G401.6 (cell line): Measurements from ENCODE around the gene HABP4.
A peak's percentile ranks its signal among the peaks of the same experiment; 100 is the strongest.
"Not testable (repeated sequence)": the region's sequence is repeated elsewhere in the genome, so short reads cannot be mapped to it uniquely, and the experiment has no call there.

Source experiments
- FAIRE-seq: peaks from 2 replicates; lab custom pipeline; 2012; peaks lifted over from hg19 to GRCh38; lab: Jason Lieb, UNC

HABP4 gene

DNA sequence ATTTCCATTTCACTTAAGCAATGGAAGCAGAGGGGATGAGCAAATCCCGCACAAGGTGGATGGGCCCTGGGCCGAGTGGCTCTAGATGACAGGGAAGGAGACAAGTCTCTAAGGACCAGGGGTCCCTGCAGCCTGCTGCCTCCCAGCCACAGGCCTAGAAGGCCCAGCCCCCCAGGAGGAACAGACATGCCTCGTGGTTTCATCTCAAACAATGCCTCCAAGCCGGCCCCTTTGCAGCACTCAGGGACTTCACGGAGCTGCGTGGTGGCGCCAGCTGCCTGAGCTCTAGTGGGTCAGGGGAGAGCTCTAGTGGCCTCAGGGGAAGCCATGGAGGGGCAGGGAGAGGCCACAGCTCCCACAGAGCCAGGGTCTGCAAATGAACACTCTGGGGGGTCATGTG lies 48.8 kb downstream of the HABP4 start:
- FAIRE-seq, result no peak

DNA sequence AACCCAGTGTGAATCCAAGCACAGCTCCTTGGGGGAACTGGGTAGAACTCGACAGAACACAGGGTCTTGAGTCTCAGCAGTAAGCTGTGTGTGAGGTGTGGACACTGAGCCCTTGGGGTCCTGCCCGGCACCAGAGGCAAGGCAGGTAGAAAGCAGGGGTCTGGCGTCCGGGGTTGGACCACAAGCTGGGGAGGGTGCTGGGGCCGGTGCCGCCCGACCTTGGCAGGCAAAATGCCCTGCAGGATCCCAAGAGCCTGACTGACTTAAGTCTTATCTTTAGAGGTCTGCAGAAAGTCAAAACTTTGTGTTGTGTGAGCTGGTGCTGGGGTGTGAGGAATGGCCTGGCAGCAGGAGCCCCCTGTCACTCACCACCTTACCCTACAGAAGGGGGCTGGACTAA lies 49.3 kb downstream of the HABP4 start:
- FAIRE-seq, result no peak

DNA sequence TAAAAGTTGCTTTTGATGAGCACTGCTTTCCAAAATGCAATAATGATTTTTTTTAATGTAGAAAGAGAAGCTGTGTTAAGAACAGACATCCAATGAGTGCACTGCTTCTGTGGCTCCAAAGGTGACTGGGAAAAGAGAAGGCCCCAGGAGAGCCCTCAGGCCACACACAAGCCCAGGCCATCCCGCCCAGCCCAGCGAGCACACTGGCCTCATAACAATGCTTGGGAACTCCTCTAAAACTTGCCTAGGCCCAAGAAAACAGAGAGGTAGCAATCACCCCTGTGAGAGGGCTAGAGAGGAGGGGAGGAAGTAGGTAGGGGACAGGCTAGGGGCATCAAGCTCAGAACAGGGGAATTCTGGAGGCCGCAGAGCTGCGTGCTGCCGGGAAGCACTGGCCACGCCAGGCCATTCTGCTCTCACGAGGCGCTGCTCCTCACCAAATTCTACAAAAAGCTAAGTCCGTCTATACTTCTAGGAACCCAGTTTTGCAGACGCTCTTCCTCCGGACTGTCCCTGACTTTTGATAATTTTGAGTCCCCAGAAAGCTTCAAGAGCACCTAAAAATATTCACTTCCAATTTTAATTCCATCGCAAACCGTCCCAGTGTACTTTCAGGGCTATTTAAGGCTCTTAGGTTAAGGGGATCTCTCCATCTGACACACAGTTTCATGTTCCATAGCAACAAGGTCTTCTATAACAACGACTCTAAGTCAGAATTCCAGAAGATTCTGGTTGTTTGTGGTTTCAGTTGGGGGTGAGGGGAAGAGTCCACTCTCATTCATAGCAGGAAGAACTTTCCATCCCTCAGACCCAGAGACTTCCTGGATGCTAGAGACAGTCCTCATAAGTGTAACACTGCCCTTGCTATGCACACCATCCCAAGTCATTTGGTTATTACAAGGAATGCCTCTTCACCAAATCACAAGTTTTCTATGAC lies 51.0 kb downstream of the HABP4 start:
- FAIRE-seq, result no peak

DNA sequence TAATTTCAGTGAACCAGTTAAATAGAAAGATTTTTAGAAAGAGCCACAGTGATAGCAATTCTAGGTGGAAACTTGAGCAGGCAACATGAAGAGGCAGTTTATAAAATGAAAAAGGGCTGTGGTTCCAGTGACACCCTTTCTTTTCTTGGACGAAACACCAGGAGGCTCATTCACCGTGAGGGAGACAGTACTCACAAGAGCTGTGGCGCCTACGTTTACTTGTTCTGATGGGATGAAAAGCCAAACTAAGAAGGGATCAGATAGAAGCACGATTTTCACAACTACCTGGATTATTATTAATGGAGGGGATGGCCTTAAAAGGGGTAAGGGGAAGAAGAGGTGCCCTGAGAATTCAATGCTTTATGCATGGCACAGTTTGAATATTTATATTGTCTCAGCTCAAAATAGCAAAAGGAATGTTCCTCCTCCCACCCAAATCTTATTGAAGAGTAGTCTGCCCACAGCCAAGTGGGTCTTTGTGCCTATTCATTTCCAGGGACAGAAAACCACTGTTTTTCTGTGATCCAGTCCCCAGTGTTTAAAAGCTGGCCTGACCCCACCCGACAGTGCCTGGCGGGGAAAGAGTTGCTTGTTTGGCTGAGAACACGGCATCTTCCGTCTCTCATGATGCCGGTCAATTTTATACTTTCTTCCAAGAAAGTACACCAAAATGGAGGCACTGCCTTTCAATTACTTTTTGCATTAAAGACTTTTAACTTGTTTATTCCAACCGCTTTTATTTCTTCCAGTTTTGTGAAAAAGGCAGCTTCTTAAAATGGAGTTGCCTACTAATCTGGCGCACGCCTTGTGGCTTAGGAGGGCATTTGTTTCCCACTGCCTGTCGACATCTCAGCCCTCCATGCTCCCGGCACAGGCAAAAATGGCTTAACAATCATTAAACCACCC lies 51.9 kb downstream of the HABP4 start:
- FAIRE-seq, result no peak

DNA sequence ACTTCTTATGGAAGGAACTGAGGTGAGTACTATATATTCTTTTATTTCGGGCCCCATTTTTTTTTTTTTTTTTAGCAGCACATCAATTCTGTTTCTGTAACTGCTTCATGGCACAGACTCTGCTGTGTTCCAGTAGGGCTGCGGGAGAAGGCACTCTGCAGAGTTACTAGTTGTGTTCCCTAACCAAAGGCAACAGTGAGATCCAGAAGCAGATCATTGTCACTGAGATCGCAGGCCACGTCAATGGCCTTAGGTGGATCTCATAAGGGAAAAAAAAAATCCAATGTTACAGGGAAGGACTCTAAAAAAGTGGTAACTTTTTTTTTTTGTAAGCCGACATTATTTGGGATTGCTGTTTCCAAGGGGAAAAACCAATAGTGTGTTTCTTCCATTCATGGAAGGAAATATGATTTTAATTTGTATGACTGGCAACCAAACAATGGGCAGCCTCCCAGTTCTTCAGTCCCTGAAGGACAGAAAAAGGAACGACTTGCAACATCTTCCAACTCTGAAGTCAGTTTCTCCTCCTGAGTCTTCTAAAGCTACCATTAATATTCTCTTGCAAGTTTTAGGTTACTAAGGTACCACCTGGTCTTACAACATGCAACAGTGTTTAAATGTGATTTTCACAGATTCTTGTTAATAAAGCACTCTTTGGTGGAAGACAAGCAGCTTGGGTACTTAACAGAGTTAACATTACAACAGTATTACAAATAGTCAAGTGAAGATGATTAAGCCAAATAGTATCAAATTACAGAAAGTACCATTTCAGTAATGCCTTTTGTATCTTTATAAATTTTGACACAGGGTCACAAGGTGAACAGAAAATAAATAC lies 52.8 kb downstream of the HABP4 start:
- peak; percentile 54 for FAIRE-seq

DNA sequence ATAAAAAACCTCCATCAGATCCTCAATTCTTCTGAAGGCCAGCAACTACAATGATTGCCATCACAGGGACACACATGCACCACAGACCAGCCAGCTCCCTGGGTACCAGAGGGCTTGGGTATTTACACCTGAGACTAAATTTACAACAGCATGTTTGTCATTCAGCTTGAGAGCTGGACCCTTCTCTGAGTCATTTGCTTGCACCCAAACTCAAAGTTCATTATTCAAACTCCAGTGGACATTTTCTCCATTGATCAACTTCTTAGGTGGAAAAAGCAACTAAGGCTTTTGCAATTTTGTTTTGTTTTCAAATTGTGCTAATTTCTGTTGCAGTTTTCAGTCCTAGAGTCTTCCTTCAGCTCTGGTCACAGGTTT lies 53.4 kb downstream of the HABP4 start:
- not testable (repeated sequence) for FAIRE-seq

DNA sequence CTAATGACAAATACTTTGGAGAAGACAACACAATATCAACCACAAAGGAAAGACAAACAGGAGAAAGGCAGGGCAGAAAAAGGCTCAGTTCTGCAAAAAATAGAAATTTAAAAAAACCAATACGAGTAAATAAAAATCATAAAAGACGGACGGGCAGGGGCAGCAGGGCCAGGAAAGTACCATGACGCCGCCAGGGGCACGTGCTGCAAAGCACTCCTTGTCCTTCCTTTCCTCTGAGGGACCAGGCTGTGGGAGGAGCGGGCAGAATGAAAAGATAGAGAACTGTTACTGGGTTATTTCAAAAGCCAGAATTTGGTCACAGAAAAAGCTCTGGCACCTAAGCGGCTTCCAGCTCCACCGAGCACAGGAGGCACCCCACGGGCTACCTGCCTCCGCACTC lies 53.9 kb downstream of the HABP4 start:
- FAIRE-seq, result no peak

DNA sequence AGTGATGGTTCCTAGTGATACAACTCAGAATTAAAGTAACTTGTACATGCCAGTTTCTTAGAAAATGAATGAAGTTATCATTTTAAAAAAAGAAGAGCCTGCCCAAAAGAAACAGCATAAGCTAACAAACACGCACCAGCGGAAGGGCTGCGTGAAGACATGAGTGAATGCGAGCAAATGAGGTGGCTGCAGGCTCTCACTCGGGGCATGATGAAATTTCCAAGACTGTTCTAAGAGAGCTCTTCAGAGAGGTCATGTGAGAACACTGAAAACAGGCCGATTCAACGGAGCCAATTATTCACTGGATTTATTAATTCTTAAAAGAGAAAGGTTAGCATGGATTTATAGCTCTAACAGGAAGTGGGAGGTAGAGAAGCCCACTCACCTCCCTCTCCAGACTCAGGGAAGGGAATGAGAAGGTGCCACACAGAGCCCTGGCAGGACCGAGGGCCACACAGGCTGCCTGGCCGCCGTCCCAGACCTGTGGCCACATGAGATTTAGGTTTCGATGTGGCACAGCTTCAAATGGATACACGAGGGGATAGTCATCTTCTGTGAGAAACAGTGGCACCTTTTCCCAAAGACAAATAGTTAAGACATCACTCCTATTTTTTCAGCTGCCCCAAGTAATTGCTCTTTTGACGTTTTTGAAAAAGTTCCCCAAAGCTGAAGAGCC lies 55.5 kb downstream of the HABP4 start:
- FAIRE-seq, result no peak

DNA sequence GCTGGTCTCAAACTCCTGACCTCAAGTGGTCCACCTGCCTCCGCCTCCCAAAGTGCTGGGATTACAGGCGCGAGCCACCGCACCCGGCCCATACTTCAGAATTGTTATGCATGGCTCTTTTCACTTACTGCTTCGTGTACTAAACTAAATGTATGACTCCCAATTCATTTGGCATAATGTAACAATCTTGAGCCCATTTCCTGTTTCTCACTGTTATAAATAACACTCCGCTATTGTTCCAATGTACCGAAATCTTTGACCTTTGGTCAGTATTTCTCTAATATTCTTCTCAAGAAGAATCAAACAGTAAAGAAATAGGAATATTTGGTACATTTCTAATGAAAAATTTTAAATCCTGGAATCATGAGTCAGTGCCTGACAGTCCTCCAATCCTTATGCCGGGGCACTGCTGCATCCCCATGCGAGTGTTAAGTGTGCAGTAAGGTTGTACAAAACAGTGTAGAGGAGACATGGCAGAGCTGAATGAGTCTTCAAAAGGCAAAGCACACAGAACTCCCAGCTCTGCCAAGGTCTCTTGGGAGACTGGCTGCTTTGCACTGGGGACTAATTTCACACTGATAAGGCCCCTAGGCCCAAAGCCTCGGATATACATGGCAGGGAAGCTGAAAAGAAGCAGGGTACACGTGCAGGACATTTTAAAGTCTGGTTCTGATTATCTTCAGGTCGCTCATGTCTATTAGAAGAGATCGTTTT lies 58.4 kb downstream of the HABP4 start:
- no peak for FAIRE-seq

DNA sequence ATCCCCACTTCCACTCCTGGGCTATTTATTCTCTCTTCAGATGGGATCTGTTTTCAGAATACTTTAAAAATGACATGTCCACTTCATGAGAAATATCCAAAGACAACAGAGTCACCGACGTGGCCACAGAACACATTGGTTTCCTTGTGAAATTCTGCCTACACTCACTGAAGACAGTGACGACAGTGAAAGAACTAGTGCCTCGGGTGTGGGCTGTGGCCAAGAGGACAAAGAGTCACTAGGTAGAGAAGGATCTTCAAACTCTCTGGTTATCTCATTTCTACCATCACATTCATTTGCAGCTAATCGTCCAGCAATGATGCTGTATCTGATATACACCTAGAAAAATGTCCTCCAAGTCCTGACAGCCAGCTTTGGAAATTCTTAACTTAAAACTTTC lies 59.1 kb downstream of the HABP4 start:
- FAIRE-seq, result no peak

DNA sequence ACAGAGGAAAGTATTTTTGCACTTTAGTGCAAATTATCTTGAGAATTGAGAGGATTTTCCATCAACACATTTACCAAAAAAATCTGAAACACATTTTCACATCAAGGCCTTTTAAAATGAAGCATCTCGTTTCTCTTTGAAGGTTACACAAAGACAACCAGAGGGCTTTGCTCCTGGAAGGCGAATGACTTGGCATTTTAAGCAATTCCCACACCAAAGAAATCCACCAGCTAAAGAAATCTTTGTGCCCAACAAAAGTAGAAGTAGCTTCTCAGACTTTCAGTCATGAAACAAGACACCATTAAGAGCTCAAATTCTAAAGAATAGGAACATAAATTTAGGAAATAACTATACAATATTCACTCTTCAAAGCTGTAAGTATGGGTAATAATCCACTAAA lies 59.9 kb downstream of the HABP4 start:
- no peak for FAIRE-seq

DNA sequence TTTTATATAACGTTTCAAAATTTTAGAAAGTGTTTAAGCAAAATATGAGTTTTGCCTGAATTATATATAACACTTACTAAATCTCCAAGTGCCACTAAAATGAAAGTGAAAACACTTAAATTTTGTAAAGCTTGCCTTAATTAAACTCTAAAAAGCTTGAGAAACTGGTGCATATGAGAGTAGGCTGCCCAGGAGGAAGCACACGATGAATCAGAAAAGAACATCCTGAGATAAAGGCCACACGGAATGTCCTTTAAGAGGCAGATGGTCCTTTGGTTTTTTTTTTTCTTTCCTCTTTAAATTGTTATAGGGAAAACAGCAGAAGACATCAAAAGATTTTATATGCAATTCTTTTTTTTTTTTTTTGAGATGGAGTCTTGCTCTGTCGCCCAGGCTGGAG lies 60.3 kb downstream of the HABP4 start:
- no peak for FAIRE-seq

DNA sequence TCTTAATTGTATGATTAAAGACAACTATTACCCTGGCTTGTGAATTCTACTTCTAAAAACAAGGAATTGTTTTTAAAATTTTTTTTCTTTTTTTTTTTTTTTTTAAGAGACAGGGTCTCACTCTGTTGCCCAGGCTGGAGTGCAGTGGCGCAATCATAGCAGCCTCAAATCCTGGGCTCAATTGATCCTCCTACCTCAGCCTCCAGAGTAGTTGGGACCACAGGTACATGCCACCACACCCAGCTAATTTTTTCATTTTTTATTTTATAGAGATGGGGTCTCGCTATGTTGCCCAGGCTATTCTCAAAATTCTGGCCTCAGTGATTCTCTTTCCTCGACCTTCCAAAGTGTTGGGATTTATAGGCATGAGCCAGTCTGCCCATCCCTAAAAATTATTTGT lies 62.3 kb downstream of the HABP4 start:
- FAIRE-seq, result no peak

DNA sequence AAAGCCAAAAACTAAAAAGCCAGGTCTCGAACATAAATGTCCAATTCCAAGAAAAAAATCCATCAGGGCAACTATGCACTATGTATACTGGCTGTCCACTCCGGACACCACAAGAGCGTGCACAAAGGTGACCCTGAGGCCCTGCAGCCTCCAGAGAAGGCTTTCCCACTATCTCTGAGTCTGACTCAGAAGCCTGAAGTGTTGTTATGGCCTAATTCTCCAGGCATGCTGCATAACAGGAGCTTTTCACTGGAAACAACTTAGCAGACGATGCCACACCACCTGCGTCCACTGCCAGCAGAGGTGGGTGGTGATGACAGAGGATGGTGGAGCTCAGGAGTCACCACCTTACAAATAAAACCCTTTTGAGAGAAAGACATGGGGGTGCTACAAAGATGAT lies 63.7 kb downstream of the HABP4 start:
- no peak for FAIRE-seq

DNA sequence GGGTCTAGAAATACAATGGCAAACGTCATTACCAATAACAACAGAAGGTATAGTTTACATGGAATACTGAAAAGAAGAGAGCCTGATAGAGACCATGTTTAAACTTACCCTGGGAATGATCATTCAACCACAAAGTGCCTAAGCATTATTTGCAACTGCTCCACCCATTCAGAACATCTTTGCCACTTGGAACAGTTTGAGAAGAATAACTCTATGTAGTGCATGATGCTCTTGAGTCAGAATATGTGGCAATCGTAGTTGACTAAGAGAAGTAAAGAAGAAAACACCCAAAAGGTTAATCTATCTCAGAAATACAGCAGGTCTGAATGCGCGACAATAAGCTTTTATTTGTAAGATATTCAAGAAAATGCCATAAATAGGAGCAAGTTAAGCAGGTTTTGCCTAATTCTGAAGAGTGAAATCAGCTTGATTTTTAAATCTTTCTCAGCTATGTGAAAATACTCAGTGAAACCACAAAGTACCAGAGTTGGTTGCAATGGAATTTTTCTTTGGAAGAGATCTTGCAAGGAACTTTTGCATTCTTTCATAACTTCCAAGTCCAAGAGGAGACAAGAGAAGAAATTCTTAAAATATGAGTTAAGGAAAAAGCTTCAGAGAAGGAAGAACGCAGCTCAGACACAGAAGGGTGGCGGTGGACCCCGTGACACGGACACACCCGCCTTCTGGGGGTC lies 64.3 kb downstream of the HABP4 start:
- no peak for FAIRE-seq

DNA sequence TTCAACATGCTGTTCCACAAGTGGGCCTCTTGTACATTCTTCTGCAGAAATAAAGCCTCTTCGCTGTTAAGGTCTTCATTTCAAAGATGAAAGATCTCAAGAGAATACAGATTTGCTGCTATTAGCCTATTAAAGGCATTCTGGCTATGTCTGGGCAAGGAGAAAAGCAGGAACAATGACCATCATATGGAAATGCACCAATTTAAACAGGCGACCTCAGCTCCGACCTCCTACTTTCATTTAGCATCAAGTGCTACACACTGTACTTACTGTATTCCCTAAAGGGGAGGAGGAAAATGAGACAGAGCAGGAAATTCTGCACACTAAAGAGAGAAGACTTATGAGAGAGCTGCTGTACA lies 64.8 kb downstream of the HABP4 start:
- no peak for FAIRE-seq

DNA sequence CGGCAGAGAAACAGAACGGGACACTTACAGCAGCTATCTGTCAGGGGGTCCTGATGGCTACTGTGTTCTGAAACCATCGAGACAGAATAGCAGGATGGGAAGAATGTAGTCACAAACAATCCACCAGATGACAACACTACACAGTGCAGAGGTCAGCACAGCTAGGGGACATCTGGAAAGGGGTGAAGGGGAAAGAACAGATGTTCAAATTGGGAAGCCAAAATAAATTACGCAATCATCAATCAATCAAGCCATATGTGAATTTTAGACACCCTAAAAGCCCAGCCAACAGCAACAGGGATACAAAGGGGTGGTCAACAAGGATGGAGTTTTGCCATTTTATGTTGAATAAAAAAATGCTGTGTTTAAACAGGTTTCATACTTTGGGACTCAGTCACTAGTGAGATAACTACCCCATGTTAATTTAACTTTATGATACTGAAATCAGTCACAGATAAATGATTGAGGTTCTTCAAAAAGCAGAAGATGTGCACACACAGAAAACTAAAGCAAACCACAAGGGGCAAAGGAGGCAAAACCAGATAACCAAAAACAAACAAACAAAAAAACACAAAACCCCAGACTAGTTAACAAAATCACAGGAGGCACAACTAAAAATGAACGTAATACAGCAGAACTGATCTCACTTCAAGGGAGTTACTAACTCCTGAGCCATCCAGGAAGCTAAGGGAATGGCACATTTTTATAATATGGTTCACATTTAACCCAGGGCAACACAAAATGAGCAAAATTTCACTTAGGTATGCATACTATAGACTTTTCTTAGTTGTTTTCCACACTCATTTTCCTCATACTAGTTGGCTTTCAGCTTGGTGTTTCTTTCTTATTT lies 65.9 kb downstream of the HABP4 start:
- FAIRE-seq, result no peak

DNA sequence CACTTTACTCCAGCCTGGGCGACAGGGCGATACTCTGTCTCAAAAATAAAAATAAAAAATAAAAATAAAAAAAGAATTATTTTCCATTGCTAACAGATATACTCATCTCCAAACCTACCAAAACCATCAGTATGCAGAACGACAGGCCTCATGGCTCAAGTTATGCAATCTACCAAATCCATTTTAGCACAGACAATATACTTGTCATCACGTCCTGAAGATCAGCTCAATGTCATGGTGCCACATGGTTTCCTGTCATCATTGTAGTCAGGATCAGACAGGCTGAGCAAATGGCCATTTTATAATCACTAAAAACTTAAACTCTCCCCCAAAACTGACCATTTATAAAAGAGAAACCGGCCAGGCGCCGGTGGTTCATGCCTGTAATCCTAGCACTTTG lies 69.1 kb downstream of the HABP4 start:
- no peak for FAIRE-seq

DNA sequence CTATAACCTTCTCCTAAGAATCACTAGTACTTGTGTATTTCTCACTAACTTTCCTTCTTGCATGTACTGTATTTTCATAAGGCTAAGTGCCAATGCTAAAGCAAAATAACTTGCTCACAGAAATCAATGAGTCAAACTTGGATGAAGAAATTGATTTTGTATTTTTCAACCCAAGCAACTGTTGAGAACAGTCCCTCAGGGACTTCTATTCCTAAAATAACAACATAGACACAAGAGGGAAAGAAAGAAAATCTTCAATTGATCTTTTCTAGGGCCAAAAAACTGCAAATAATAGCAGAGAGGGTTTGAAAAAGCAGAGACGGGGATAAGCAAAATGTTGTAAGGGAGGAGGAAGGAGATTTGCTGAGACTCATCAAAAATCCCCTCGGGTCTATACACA lies 69.8 kb downstream of the HABP4 start:
- no peak for FAIRE-seq

DNA sequence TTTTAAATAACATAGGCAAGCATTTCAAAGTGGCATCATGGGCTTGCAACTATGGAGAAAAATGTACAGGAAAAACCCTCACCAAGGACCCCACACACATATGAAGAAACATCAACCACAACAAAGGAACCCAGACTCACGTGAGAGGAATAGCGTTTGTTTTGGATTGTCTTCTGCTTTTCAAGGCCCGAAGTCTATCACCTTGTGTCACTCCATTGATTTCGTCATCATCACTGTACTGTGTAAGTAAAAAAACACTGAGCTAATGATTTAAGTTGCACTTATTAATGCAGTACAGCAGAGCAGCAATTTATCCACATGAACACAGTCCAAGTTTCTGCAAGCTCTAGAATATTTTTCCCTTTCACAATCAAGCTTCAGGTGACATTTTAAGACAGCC lies 72.4 kb downstream of the HABP4 start:
- no peak for FAIRE-seq
